CD4-positive, CD25-positive, alpha-beta regulatory T cell (primary cell): ENCODE data around the gene EML4. TPM values are rescaled to one million over a fixed set of nuclear protein-coding genes. Genes with fewer than 3 reads are reported as not detected.

Source experiments
- ATAC-seq, 2 donors: fragments of 150-1000 bp; cut with Tn5 transposase; one replicate each; pipeline ENCODE4 v1.10.0; 2021; ENCODE audit warnings: low read depth in 2 of 2, moderate number of reproducible peaks in 2 of 2, moderate library complexity in 1 of 2
- DNase-seq, 3 donors: peaks; one replicate each; pipeline versions ENCODE4 v3.0.0 to v3.0.0-alpha.2; 2012 to 2022; ENCODE audit warnings: mixed read lengths in 1 of 3
- H3K27ac ChIP-seq: one replicate; pipeline ENCODE4 v1.7.0; 2013; ENCODE audit warnings: mild to moderate bottlenecking, low read length; ENCODE audit not compliant: insufficient read depth, poor library complexity, severe bottlenecking
- H3K27me3 ChIP-seq: one replicate; pipeline ENCODE4 v1.7.0; 2013; ENCODE audit warnings: low read length; ENCODE audit not compliant: control insufficient read depth, insufficient read depth
- H3K36me3 ChIP-seq: one replicate; pipeline ENCODE4 v1.7.0; 2013; ENCODE audit warnings: mild to moderate bottlenecking, low read length, moderate library complexity; ENCODE audit not compliant: control insufficient read depth, insufficient read depth
- H3K4me1 ChIP-seq: 2 replicates; pipeline ENCODE4 v1.7.0; 2013; ENCODE audit warnings: mild to moderate bottlenecking, low read length; ENCODE audit not compliant: insufficient read depth, control insufficient read depth, poor library complexity, severe bottlenecking
- H3K4me3 ChIP-seq: one replicate; pipeline ENCODE4 v1.7.0; 2013; ENCODE audit warnings: low read depth, mild to moderate bottlenecking, low read length, moderate library complexity
- H3K9me3 ChIP-seq, 2 experiments: 1 replicate in 1 of 2; 2 replicates in 1 of 2; pipeline ENCODE4 v1.7.0; 2013; ENCODE audit warnings: low read length in 2 of 2, mild to moderate bottlenecking in 1 of 2, moderate library complexity in 1 of 2; ENCODE audit not compliant: control insufficient read depth in 2 of 2
- H3K27ac Mint-ChIP-seq, 3 donors: one replicate each; pipeline ENCODE4 v1.8.0; 2020 to 2022; ENCODE audit warnings: mild to moderate bottlenecking in 3 of 3, mixed read lengths in 3 of 3, moderate library complexity in 2 of 3
- H3K27me3 Mint-ChIP-seq: one replicate; pipeline ENCODE4 v1.8.0; 2022; ENCODE audit warnings: mild to moderate bottlenecking, mixed read lengths
- H3K36me3 Mint-ChIP-seq: one replicate; pipeline ENCODE4 v1.8.0; 2020; ENCODE audit warnings: mixed read lengths
- H3K4me1 Mint-ChIP-seq, 4 donors: one replicate each; pipeline ENCODE4 v1.8.0; 2020 to 2022; ENCODE audit warnings: mixed read lengths in 4 of 4, mild to moderate bottlenecking in 1 of 4
- H3K4me3 Mint-ChIP-seq, 4 donors: one replicate each; pipeline ENCODE4 v1.8.0; 2020 to 2022; ENCODE audit warnings: mild to moderate bottlenecking in 4 of 4, mixed read lengths in 4 of 4, moderate library complexity in 3 of 4
- H3K9me3 Mint-ChIP-seq, 7 donors: one replicate each; pipeline ENCODE4 v1.8.0; 2020 to 2022; ENCODE audit warnings: mixed read lengths in 7 of 7, mild to moderate bottlenecking in 3 of 7, moderate library complexity in 2 of 7
- polyA plus RNA-seq, 4 donors: library from polyadenylated mRNA; unstranded; fragments of 300-500 nt; fragmentation: Illumina TruSeq; gene quantifications; one replicate each; pipeline ENCODE4 v1.2.3, GENCODE V29; 2021
- total RNA-seq: library from RNA; stranded (reverse); gene quantifications from one replicate; pipeline ENCODE4 v1.2.3, GENCODE V29; 2022

The EML4 gene
- total and polyA plus RNA-seq, 5 donors from 2014 or later, result 83.7 to 293 (median 90.1) TPM

DNA sequence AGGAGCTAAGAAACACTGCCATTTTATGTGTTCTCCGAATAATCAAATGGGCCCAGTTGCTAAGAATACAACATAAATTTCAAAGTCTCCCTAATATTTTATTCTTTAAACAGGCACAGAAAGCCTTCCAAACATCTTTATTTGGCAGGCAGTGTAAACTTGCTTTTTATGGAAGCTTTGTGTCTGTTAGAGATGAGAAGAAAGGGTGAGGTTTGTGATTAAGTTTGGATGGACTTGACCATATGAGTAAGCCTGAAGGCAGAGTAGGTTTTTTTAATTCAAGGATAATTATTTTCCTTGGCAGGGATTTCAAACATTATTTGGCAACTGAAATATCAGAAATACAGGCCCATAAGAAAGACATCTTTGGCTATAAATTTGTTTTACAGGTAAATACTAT, 129.0 kb downstream of the EML4 start:
- no peaks in the 10 kb centered on the region for H3K9me3 ChIP-seq
- H3K27me3 Mint-ChIP-seq, result no peaks in the 10 kb centered on the region
- peak overlapping the region; percentile 68 for H3K4me3 ChIP-seq
- H3K36me3 ChIP-seq, result peaks cover 47% of the 10 kb centered on the region
- peak overlapping the region; percentile 19 to 73 (median 60) for H3K4me3 Mint-ChIP-seq
- H3K27ac Mint-ChIP-seq, result peak overlapping the region; percentile 79 to 92 (median 87)
- H3K27me3 ChIP-seq, result no peaks in the 10 kb centered on the region
- H3K36me3 Mint-ChIP-seq, result peaks cover 68% of the 10 kb centered on the region
- H3K27ac ChIP-seq, result peak overlapping the region; percentile 60
- no peak for ATAC-seq
- peaks cover 38 to 68% (median 57%) of the 10 kb centered on the region in 4 donors for H3K4me1 Mint-ChIP-seq
- no peak for DNase-seq
- peaks cover 67% of the 10 kb centered on the region for H3K4me1 ChIP-seq
- peaks cover 0 to 2% (median 0%) of the 10 kb centered on the region in 7 donors for H3K9me3 Mint-ChIP-seq

DNA sequence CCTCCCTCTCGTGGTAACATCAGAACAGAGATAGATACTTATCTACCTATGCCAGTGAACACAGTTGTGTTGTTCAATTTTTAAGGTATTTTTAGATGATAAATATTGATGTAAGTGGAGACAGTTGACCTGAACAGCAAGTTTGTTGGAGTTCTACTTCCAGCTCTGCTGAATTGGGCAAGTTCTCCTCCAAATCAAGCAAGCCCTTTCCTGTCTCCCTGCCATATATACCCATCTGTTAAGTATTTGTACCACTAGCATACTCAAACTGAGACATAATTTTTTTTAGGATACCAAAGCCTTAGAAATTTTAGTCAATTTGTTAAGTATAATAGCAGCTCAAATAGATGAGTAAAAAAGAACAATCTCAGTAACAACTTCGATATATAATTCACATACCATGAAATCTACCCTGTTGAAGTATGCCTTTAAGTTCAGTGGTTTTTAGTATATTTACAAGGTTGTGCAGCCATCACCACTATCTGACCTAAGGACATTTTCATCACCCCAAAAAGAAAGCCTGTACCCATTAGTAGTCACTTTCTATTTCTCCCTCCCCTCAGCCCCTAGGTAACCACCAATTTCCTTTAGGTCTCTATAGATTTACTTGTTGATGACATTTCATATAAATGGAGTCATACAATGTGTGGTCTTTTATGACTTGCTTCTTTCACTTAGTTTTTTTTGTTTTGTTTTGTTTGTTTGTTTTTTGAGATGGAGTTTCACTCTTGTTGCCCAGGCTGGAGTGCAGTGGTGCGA, 130.0 kb downstream of the EML4 start:
- peak overlapping the region; percentile 16 for H3K27ac ChIP-seq
- peak overlapping the region; percentile 44 to 87 (median 76) for H3K27ac Mint-ChIP-seq
- H3K4me1 Mint-ChIP-seq, result peaks cover 38 to 67% (median 55%) of the 10 kb centered on the region in 4 donors
- no peak for ATAC-seq
- H3K27me3 ChIP-seq, result no peaks in the 10 kb centered on the region
- H3K9me3 ChIP-seq, result no peaks in the 10 kb centered on the region
- peaks cover 0 to 2% (median 0%) of the 10 kb centered on the region in 7 donors for H3K9me3 Mint-ChIP-seq
- H3K4me3 ChIP-seq, result peak overlapping the region; percentile 68
- H3K4me1 ChIP-seq, result peaks cover 60% of the 10 kb centered on the region
- peak in 1 of 3 donors; percentile 35 for DNase-seq
- peaks cover 74% of the 10 kb centered on the region for H3K36me3 Mint-ChIP-seq
- peaks cover 56% of the 10 kb centered on the region for H3K36me3 ChIP-seq
- H3K27me3 Mint-ChIP-seq, result no peaks in the 10 kb centered on the region
- peak overlapping the region; percentile 42 to 70 (median 48) for H3K4me3 Mint-ChIP-seq

DNA sequence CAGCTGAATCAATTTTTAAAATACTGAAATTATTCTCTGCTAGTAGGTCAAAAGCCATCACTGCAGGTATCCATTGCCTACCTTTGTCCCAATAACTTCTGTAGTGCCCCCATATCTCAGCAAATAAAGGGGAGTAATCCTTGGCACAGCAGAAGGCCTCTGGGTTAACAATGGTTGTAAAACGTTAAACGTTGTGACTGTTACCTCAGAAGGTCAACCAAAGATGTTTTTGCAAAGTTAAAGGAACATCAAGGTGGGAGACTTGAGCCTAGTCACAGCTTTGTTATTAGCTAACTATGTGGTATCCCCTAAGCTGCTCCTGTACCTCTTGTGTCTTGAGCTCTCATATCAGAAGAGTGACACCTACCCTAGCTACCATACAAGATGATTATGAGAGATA, 131.4 kb downstream of the EML4 start:
- peaks cover 33 to 58% (median 49%) of the 10 kb centered on the region in 4 donors for H3K4me1 Mint-ChIP-seq
- DNase-seq (no peak), ATAC-seq (no peak)
- Histone ChIP-seq H3K36me3 (peaks cover 59% of the 10 kb centered on the region), H3K4me3 (no peak overlapping the region), H3K27ac (no peak overlapping the region), H3K9me3 (no peaks in the 10 kb centered on the region), H3K4me1 (peaks cover 50% of the 10 kb centered on the region), H3K27me3 (no peaks in the 10 kb centered on the region)
- H3K9me3 Mint-ChIP-seq, result peaks cover 0 to 2% (median 0%) of the 10 kb centered on the region in 7 donors
- no peak overlapping the region for H3K4me3 Mint-ChIP-seq
- H3K27ac Mint-ChIP-seq, result peak overlapping the region in 1 of 3 donors; percentile 87
- peaks cover 69% of the 10 kb centered on the region for H3K36me3 Mint-ChIP-seq
- no peaks in the 10 kb centered on the region for H3K27me3 Mint-ChIP-seq

DNA sequence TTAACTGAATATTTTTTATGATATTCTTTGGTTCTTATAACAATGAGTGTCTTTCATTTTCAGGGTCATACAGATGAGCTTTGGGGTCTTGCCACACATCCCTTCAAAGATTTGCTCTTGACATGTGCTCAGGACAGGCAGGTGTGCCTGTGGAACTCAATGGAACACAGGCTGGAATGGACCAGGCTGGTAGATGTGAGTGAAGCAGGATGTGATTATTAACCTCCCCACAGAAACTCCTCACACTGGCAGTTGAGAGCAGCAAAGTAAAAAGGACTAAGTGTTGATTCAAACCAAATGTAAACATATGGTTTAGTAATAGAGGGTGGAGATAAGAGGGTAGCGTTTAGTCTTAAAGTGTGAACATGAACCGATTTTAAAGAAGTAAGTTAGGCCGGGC, 134.1 kb downstream of the EML4 start:
- H3K27me3 ChIP-seq, result no peaks in the 10 kb centered on the region
- H3K4me3 Mint-ChIP-seq, result no peak overlapping the region
- H3K4me3 ChIP-seq, result no peak overlapping the region
- no peak for DNase-seq
- peaks cover 17 to 44% (median 35%) of the 10 kb centered on the region in 4 donors for H3K4me1 Mint-ChIP-seq
- no peak overlapping the region for H3K27ac ChIP-seq
- peak overlapping the region in 1 of 3 donors; percentile 53 for H3K27ac Mint-ChIP-seq
- H3K27me3 Mint-ChIP-seq, result no peaks in the 10 kb centered on the region
- H3K9me3 Mint-ChIP-seq, result no peaks in the 10 kb centered on the region
- peaks cover 29% of the 10 kb centered on the region for H3K4me1 ChIP-seq
- ATAC-seq, result no peak
- H3K36me3 Mint-ChIP-seq, result peaks cover 58% of the 10 kb centered on the region
- H3K9me3 ChIP-seq, result no peaks in the 10 kb centered on the region
- H3K36me3 ChIP-seq, result peaks cover 67% of the 10 kb centered on the region

DNA sequence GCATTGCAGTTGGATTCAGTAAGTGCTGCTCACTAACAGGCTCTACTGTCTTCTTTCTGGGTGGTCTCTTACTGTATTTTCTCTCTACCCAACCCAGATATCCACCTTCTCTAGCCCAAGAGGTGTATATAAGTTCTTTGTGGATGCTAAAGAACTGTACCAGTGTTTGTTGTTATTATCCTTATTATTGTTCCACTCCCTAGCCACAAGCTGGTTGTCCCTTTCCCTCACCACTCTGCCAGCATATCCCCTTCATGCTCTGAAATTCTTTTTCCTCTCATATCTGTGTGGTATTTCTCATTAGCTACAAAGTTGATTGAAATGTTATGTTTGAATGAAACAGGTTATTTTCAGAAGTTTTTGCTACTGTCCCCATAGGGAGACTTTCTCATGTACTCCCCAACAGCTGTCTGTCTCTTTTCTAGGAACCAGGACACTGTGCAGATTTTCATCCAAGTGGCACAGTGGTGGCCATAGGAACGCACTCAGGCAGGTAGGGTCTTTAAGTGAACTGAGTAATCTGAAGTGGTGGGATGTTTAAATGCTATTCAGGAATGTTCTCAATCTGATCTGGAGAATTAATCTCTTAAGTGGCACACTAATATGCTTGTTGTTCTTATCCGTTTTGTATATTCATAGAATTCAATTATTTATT, 135.0 kb downstream of the EML4 start:
- peaks cover 71% of the 10 kb centered on the region for H3K36me3 ChIP-seq

DNA sequence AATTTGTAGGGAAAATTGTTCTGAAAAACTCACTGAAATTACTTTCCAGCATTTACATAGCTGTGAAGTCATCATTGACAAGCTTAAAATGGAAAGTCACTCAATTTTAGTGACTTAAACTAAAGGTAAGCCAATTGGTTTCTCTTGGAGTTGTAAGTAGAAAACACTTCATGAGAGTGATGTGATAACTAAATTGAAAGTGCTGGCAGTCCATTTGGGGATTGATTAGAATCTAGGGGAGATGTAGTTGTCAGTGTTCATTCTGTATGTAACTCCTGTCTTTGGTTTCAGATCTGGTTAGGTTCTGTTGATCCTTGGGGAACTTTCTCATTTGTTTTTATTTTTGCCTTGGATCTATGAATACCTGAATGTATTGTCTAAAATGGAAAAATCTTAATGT, 138.0 kb downstream of the EML4 start:
- peaks cover 65% of the 10 kb centered on the region for H3K36me3 ChIP-seq
- peak overlapping the region in 1 of 3 donors; percentile 44 for H3K27ac Mint-ChIP-seq
- no peaks in the 10 kb centered on the region for H3K27me3 Mint-ChIP-seq
- no peak overlapping the region for H3K4me3 ChIP-seq
- no peaks in the 10 kb centered on the region for H3K9me3 ChIP-seq
- no peak overlapping the region for H3K27ac ChIP-seq
- DNase-seq (no peak), ATAC-seq (no peak)
- no peak overlapping the region for H3K4me3 Mint-ChIP-seq
- H3K9me3 Mint-ChIP-seq, result no peaks in the 10 kb centered on the region
- peaks cover 0 to 33% (median 18%) of the 10 kb centered on the region in 4 donors for H3K4me1 Mint-ChIP-seq
- H3K36me3 Mint-ChIP-seq, result peaks cover 44% of the 10 kb centered on the region
- H3K27me3 ChIP-seq, result no peaks in the 10 kb centered on the region
- H3K4me1 ChIP-seq, result peaks cover 6% of the 10 kb centered on the region

More for the DNA sequence above, 135.0 kb downstream of the EML4 start:
- Mint-ChIP-seq H3K27me3 (no peaks in the 10 kb centered on the region), H3K36me3 (peaks cover 58% of the 10 kb centered on the region), H3K9me3 (no peaks in the 10 kb centered on the region), H3K27ac (peak overlapping the region; percentile 16 to 86 (median 61)), H3K4me1 (peaks cover 9 to 39% (median 27%) of the 10 kb centered on the region in 4 donors), H3K4me3 (peak overlapping the region in 1 of 4 donors; percentile 50)
- Histone ChIP-seq H3K4me1 (peaks cover 20% of the 10 kb centered on the region), H3K27ac (no peak overlapping the region), H3K4me3 (no peak overlapping the region), H3K9me3 (no peaks in the 10 kb centered on the region), H3K27me3 (no peaks in the 10 kb centered on the region)
- DNase-seq (no peak), ATAC-seq (no peak)

DNA sequence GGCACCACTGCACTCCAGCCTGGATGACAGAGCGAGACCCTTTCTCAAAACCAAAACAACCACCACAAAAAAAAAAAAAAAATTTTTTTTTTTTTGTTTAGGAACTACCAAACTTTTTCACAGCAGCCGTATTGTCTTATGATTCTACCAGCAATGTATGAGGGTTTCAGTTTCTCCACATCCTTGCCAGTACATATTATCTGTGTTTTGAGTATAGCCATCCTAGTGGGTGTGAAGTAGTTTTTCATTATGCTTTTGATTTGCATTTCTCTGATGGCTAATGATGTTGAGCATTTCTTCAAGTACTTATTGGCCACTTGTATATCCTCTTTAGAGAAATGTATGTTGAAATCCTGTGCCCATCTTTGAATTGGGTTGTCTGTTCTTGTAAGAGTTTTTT, 140.2 kb downstream of the EML4 start:
- peaks cover 1 to 29% (median 16%) of the 10 kb centered on the region in 4 donors for H3K4me1 Mint-ChIP-seq
- H3K36me3 Mint-ChIP-seq, result peaks cover 30% of the 10 kb centered on the region
- no peaks in the 10 kb centered on the region for H3K27me3 Mint-ChIP-seq
- H3K4me1 ChIP-seq, result peaks cover 6% of the 10 kb centered on the region
- DNase-seq (no peak), ATAC-seq (no peak)
- H3K4me3 Mint-ChIP-seq, result no peak overlapping the region
- H3K9me3 Mint-ChIP-seq, result no peaks in the 10 kb centered on the region
- H3K9me3 ChIP-seq, result no peaks in the 10 kb centered on the region
- H3K27me3 ChIP-seq, result no peaks in the 10 kb centered on the region
- H3K36me3 ChIP-seq, result peaks cover 50% of the 10 kb centered on the region
- H3K4me3 ChIP-seq, result no peak overlapping the region
- H3K27ac Mint-ChIP-seq, result peak overlapping the region; percentile 47 to 79 (median 59)
- no peak overlapping the region for H3K27ac ChIP-seq
